ENCODE results near the gene HLA-DMA.

Gene HLA-DMA

GRCh38 chr6:32956176-32956575, 3.3 kb upstream of the HLA-DMA start:
- no peak overlapping the region for H2AFZ ChIP-seq (ENCODE audit: low read depth, low read length, severe bottlenecking)
- no peaks in the 10 kb centered on the region for H3K27me3 ChIP-seq (ENCODE audit: low read length)
- H3K9me3 ChIP-seq (ENCODE audit: insufficient read depth, low read length), result no peaks in the 10 kb centered on the region
- H3K4me2 ChIP-seq (ENCODE audit: low read depth, low read length, poor library complexity, severe bottlenecking), result peak overlapping the region; percentile 33
- no peaks in the 10 kb centered on the region for H4K20me1 ChIP-seq (ENCODE audit: low read depth, low read length)
- H3K79me2 ChIP-seq (ENCODE audit: insufficient read depth, low read length), result peaks cover 22% of the 10 kb centered on the region
- TF ChIP-seq EZH2phosphoT487 (conservative IDR thresholded peaks at IDR 0.05; ENCODE audit: low read length) (no peak), CTCF (IDR thresholded peaks at IDR 0.05; ENCODE audit: insufficient read depth, low read length, poor library complexity, severe bottlenecking) (no peak)
- peaks cover 46% of the 10 kb centered on the region for H3F3A ChIP-seq (ENCODE audit: insufficient read depth)
- peak overlapping the region; percentile 63 for H3K27ac ChIP-seq (ENCODE audit: low read depth, low read length)
- no peak overlapping the region for H3K4me3 ChIP-seq (ENCODE audit: insufficient read depth, low read length, poor library complexity, severe bottlenecking)
- H3K9me2 ChIP-seq (replicated peaks; ENCODE audit: insufficient read depth, low read length), result no peaks in the 10 kb centered on the region
- peak overlapping the region; percentile 26 for H3K9ac ChIP-seq (ENCODE audit: low read length)
- H3K36me3 ChIP-seq (ENCODE audit: low read length), result no peaks in the 10 kb centered on the region

- Histone ChIP-seq H3K4me2 (ENCODE audit: low read depth, low read length, poor library complexity, severe bottlenecking) (peak overlapping the region; percentile 33), H3F3A (ENCODE audit: insufficient read depth) (peaks cover 51% of the 10 kb centered on the region), H3K79me2 (ENCODE audit: insufficient read depth, low read length) (peaks cover 25% of the 10 kb centered on the region), H3K36me3 (ENCODE audit: low read length) (no peaks in the 10 kb centered on the region), H4K20me1 (ENCODE audit: low read depth, low read length) (no peaks in the 10 kb centered on the region), H3K9ac (ENCODE audit: low read length) (peak overlapping the region; percentile 26), H3K9me2 (replicated peaks; ENCODE audit: insufficient read depth, low read length) (no peaks in the 10 kb centered on the region), H3K4me3 (ENCODE audit: insufficient read depth, low read length, poor library complexity, severe bottlenecking) (no peak overlapping the region), H3K9me3 (ENCODE audit: insufficient read depth, low read length) (no peaks in the 10 kb centered on the region), H3K27me3 (ENCODE audit: low read length) (no peaks in the 10 kb centered on the region), H3K27ac (ENCODE audit: low read depth, low read length) (peak overlapping the region; percentile 63), H2AFZ (ENCODE audit: low read depth, low read length, severe bottlenecking) (no peak overlapping the region)
- TF ChIP-seq EZH2phosphoT487 (conservative IDR thresholded peaks at IDR 0.05; ENCODE audit: low read length) (no peak), CTCF (IDR thresholded peaks at IDR 0.05; ENCODE audit: insufficient read depth, low read length, poor library complexity, severe bottlenecking) (peak; percentile 88)
Measured at GRCh38 chr6:32954986-32955802, 2.3 kb upstream of the HLA-DMA start.

- Histone ChIP-seq H3K4me3 (ENCODE audit: insufficient read depth, low read length, poor library complexity, severe bottlenecking) (no peak overlapping the region), H3K9me3 (ENCODE audit: insufficient read depth, low read length) (no peaks in the 10 kb centered on the region), H3K4me2 (ENCODE audit: low read depth, low read length, poor library complexity, severe bottlenecking) (no peak overlapping the region), H3K27me3 (ENCODE audit: low read length) (no peaks in the 10 kb centered on the region), H3K9me2 (replicated peaks; ENCODE audit: insufficient read depth, low read length) (no peaks in the 10 kb centered on the region), H3K36me3 (ENCODE audit: low read length) (no peaks in the 10 kb centered on the region), H3K79me2 (ENCODE audit: insufficient read depth, low read length) (peaks cover 34% of the 10 kb centered on the region), H2AFZ (ENCODE audit: low read depth, low read length, severe bottlenecking) (no peak overlapping the region), H4K20me1 (ENCODE audit: low read depth, low read length) (no peaks in the 10 kb centered on the region), H3K9ac (ENCODE audit: low read length) (no peak overlapping the region), H3K27ac (ENCODE audit: low read depth, low read length) (peak overlapping the region; percentile 75; the same call in 1 of the 2 replicates), H3F3A (ENCODE audit: insufficient read depth) (peaks cover 56% of the 10 kb centered on the region)
- TF ChIP-seq EZH2phosphoT487 (conservative IDR thresholded peaks at IDR 0.05; ENCODE audit: low read length) (no peak), CTCF (IDR thresholded peaks at IDR 0.05; ENCODE audit: insufficient read depth, low read length, poor library complexity, severe bottlenecking) (no peak)
Measured at GRCh38 chr6:32954267-32954666, 1.4 kb upstream of the HLA-DMA start.

Data from SU-DHL-6 (cell line).